H1 (cell line): ENCODE results near the gene ADIPOR2. TPM values are rescaled to one million over a fixed set of nuclear protein-coding genes. Genes with fewer than 3 reads are reported as not detected.

ENCODE experiments used
- BRCA1 ChIP-seq: IDR thresholded peaks from 2 replicates; pipeline ENCODE4 v1.6.1; 2012; ENCODE audit warnings: low read depth, low read length, improper control_type of control experiment
- polyA plus RNA-seq, 7 experiments: library from polyadenylated mRNA; depleted of rRNA in 3 of 7; stranded (reverse) in 5 of 7; unstranded in 2 of 7; fragments of >200 nt in 5 of 7; fragments of 200-250 nt in 2 of 7; gene quantifications; 1 replicate in 5 of 7; 2 replicates in 1 of 7; 4 replicates in 1 of 7; pipeline versions ENCODE4 v1.2.1 to v1.2.3, GENCODE V29; 2011 to 2013; ENCODE audit warnings: missing spikeins in 2 of 7, mixed read lengths in 2 of 7
- total RNA-seq: library from RNA; stranded (reverse); fragmentation: NEBNext Ultra II Directional; extraction: Animal tissue kit (Norgen Biotek cat#: 25700); gene quantifications from 2 replicates; pipeline ENCODE4 v1.2.1, GENCODE V29; 2021

Gene ADIPOR2
- total and polyA plus RNA-seq, 2 of the 8 experiments (the other 6 are each of a cell fraction or from before 2014, with no cell fraction given) = 17.5 to 50.8 TPM

- TF ChIP-seq BRCA1 = no peak
These were observed 143.5 kb downstream of the ADIPOR2 start (continued) for GRCh38 chr12:1834186-1834925.
